Activated naive CD8-positive, alpha-beta T cell treated with anti-CD3 and anti-CD28 coated beads, Interleukin-2, amount 10 ng/mL, durations not matched to agents 7 days and 5 days (primary cell): Measurements from ENCODE around the gene LGI4. TPM values are rescaled to one million over a fixed set of nuclear protein-coding genes. Genes with fewer than 3 reads are reported as not detected.
"Not testable (repeated sequence)": the region's sequence is repeated elsewhere in the genome, so short reads cannot be mapped to it uniquely, and the experiment has no call there.

Source experiments
- ATAC-seq: fragments of 150-1000 bp; cut with Tn5 transposase; one replicate; pipeline ENCODE4 v1.10.0; 2021; ENCODE audit warnings: low read depth, moderate library complexity
- POLR2A ChIA-PET: fragments of 350-600 bp; sonication (Branson Sonifier 250); formaldehyde crosslinking; loops from one replicate; lab custom pipeline; 2021; ENCODE audit warnings: antibody characterized with exemption; lab: Charles Lee
- DNase-seq: peaks from one replicate; pipeline ENCODE4 v3.0.0; 2021
- H3K27ac Mint-ChIP-seq: one replicate; pipeline ENCODE4 v1.8.0; 2022; ENCODE audit warnings: mild to moderate bottlenecking, mixed read lengths
- H3K27me3 Mint-ChIP-seq: one replicate; pipeline ENCODE4 v1.8.0; 2022; ENCODE audit warnings: mild to moderate bottlenecking, moderate library complexity, mixed read lengths
- H3K36me3 Mint-ChIP-seq: one replicate; pipeline ENCODE4 v1.8.0; 2021; ENCODE audit warnings: mild to moderate bottlenecking, mixed read lengths
- H3K4me1 Mint-ChIP-seq: one replicate; pipeline ENCODE4 v1.8.0; 2021; ENCODE audit warnings: mixed read lengths
- H3K4me3 Mint-ChIP-seq: one replicate; pipeline ENCODE4 v1.8.0; 2022; ENCODE audit warnings: mild to moderate bottlenecking, moderate library complexity, mixed read lengths
- H3K9me3 Mint-ChIP-seq: one replicate; pipeline ENCODE4 v1.8.0; 2021; ENCODE audit warnings: mixed read lengths
- total RNA-seq, 2 experiments: library from RNA; stranded (reverse); gene quantifications; one replicate each; pipeline ENCODE4 v1.2.3, GENCODE V29; 2021

Gene LGI4
- total RNA-seq, 2 experiments from 2014 or later, result 0.28 to 0.44 TPM

GRCh38 chr19:35132254-35132653, 2.6 kb downstream of the LGI4 start:
- no peaks in the 10 kb centered on the region for H3K9me3 Mint-ChIP-seq
- H3K4me3 Mint-ChIP-seq, result no peak overlapping the region
- no peaks in the 10 kb centered on the region for H3K36me3 Mint-ChIP-seq
- H3K4me1 Mint-ChIP-seq, result peaks cover 4% of the 10 kb centered on the region
- peaks cover 2% of the 10 kb centered on the region for H3K27me3 Mint-ChIP-seq
- no peak for DNase-seq
- ATAC-seq, result no peak
- no peak overlapping the region for H3K27ac Mint-ChIP-seq
- POLR2A ChIA-PET, result no interaction called here

DNA sequence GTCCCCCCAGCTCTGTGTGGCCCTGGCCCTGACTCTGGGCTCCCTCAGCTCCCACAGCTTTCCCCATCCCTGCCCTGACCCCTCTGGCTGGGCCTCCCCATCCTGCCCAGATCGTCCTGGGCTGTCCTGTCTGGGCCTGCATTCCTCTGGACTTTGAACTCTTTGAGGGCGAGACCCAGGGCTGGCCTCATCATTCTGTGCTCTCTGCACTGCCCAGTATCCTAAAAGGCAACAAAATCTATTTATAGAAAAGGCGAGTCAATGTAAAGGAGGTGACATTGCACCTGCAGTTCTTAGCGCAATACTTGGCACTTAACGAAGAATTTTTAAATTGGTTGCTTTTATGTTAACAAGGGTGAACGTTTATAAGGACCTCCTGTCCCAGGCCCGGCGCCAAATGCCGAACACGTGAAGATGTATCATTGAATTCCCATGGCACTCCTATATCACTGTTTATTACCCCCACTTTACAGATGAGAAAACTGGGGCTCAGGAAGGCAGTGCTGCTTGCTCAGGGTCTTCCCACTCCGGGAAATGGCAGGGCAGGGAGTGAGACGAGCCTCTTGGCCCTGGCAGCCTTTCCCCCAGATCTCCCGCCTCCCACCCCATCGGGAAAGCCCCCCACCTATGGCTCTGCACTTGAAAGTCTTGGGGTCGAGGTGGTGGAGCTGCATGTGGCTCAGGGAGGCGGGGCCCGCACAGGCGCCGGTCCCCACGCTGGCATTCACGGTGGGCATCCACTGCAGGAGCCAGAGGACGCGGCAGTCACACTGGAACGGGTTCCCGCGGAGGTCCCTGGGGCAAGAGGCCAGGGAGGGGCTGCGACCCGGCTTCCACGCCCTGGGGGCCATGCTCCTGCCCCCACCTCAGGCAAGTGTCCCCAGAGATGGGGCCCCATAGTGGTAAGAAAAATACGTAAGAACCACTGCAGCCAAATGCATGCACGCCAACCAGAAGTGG, 3.8 kb downstream of the LGI4 start:
- Mint-ChIP-seq H3K27ac (no peak overlapping the region), H3K4me1 (peaks cover 4% of the 10 kb centered on the region), H3K9me3 (no peaks in the 10 kb centered on the region), H3K36me3 (no peaks in the 10 kb centered on the region), H3K27me3 (no peaks in the 10 kb centered on the region), H3K4me3 (no peak overlapping the region)
- POLR2A ChIA-PET, result no interaction called here
- DNase-seq (no peak), ATAC-seq (no peak)

- ATAC-seq, H3K4me1 Mint-ChIP-seq, DNase-seq, H3K4me3 Mint-ChIP-seq, H3K27ac Mint-ChIP-seq, POLR2A ChIA-PET, H3K9me3 Mint-ChIP-seq, H3K27me3 Mint-ChIP-seq, H3K36me3 Mint-ChIP-seq: not testable (repeated sequence)
Measured at GRCh38 chr19:35129724-35130274, 5.1 kb downstream of the LGI4 start.

DNA sequence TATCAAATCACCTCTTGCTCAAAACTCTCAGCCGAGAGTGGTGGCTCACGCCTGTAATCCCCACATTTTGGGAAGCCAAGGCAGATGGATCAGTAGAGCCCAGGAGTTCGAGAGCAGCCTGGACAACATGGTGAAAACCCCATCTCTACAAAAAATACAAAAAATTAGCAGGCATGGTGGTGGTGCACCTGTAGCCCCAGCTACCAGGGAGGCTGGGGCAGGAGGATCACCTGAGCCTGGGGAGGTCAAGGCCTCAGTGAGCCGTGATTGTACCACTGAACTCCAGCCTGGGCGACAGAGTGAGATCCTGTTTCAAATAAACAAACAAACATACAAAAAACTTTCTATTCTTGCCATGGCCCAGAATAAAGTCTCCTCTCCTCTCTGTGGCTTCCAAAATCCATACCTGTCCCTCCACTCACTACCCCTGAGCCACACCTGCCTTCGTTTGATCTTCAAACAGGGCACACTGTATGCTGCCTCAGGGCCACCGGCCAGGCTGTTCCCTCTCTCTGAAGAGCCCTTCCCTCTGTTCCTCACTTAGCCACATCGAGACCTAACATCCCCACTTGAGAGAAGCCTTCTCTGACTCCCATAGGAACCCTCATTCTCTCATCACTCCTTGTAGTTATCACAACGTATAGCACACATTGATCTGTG, 6.3 kb downstream of the LGI4 start:
- Mint-ChIP-seq H3K4me1 (peaks cover 12% of the 10 kb centered on the region), H3K36me3 (no peaks in the 10 kb centered on the region), H3K27me3 (no peaks in the 10 kb centered on the region), H3K27ac (no peak overlapping the region), H3K4me3 (no peak overlapping the region), H3K9me3 (no peaks in the 10 kb centered on the region)
- ATAC-seq (no peak), DNase-seq (no peak)
- POLR2A ChIA-PET, result no interaction called here

- Mint-ChIP-seq H3K4me1 (peaks cover 12% of the 10 kb centered on the region), H3K9me3 (no peaks in the 10 kb centered on the region), H3K27me3 (no peaks in the 10 kb centered on the region), H3K36me3 (no peaks in the 10 kb centered on the region), H3K27ac (no peak overlapping the region), H3K4me3 (no peak overlapping the region)
- ATAC-seq (no peak), DNase-seq (no peak)
- POLR2A ChIA-PET, result no interaction called here
Measured at GRCh38 chr19:35127871-35128270, 7.0 kb downstream of the LGI4 start.

GRCh38 chr19:35126624-35126959, 8.3 kb downstream of the LGI4 start:
- Mint-ChIP-seq H3K27ac (no peak overlapping the region), H3K9me3 (no peaks in the 10 kb centered on the region), H3K4me3 (no peak overlapping the region), H3K27me3 (no peaks in the 10 kb centered on the region), H3K4me1 (peaks cover 12% of the 10 kb centered on the region), H3K36me3 (no peaks in the 10 kb centered on the region)
- ATAC-seq (no peak), DNase-seq (no peak)
- POLR2A ChIA-PET, result no interaction called here

DNA sequence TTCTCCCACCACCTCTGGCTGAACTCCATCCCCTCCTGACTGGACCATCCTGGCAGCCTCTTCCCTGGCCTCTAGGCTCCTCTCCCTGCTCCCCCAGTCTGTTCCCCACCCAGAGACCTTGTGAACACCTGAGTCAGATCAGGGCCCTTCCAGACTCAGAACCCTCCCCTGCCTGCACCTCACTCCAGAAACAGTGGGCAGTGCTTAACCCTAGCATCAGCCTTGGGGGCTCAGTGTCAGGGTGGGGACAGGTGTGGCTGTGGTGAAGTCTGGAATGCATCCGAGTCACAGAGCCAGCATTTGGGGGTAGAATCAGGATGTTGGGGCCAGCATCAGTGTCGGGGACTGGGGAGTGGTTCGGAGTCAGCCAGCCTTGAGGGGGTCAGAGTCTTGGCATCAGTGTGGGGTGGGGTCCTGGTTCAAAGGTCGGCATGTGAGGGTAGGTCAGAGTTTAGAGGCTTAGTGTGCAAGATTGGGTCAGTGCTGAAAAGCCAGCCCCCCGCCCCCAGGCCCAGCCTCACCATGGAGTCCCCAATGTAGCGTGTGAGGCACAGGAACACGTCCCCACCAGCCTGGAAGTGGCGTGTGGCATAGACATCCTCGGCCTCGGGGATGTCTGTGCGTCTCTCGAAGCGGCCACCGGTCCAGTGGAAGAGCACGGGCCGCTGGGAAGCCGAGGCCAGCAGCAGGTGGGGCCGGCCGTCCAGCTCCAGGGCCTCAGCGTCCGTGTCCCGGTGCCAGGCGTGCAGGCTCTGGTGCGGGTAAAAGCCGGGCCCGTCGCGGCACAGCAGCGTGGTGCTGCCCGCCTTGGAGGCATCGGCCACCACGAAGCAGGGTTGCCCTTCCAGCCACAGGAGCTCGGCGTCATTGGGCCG, 8.9 kb downstream of the LGI4 start:
- peak overlapping the region; percentile 4 for H3K27ac Mint-ChIP-seq
- no peak for DNase-seq
- H3K27me3 Mint-ChIP-seq, result no peaks in the 10 kb centered on the region
- POLR2A ChIA-PET, result no interaction called here
- no peak overlapping the region for H3K4me3 Mint-ChIP-seq
- H3K9me3 Mint-ChIP-seq, result no peaks in the 10 kb centered on the region
- ATAC-seq, result no peak
- H3K36me3 Mint-ChIP-seq, result no peaks in the 10 kb centered on the region
- H3K4me1 Mint-ChIP-seq, result peaks cover 12% of the 10 kb centered on the region

DNA sequence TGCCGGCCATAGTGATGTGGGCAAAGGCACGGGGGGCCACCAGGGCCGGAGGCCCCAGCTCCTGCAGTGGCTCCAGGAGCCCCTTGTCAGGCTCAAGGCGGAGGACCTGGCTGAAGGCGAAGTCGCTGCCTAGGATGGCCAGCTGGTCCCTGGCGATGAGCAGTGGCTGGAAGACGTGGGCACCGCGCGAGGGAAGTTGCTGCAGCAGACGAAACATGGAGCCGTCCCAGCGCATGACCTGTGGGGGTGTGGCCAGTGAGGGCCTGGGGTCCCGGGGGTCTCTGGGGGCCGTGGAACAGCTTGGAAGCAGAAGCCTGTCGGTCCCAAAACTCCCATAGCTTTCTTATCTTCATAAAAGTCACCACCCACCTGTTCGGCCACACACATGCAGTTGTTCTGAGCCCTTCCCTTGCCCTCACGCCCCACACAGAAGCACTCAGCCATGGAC, 9.6 kb downstream of the LGI4 start:
- Mint-ChIP-seq H3K36me3 (no peaks in the 10 kb centered on the region), H3K9me3 (no peaks in the 10 kb centered on the region), H3K27me3 (no peaks in the 10 kb centered on the region), H3K27ac (no peak overlapping the region), H3K4me1 (peaks cover 12% of the 10 kb centered on the region), H3K4me3 (no peak overlapping the region)
- ATAC-seq (no peak), DNase-seq (no peak)
- POLR2A ChIA-PET, result interaction anchor here (1.2 kb wide), 1 partner anchor 16 kb away, joined by 4 read pairs; no protein-coding TSS in a partner anchor

- H3K36me3 Mint-ChIP-seq, result no peaks in the 10 kb centered on the region
- POLR2A ChIA-PET, result interaction anchor here (1.2 kb wide), 1 partner anchor 17 kb away, joined by 4 read pairs; no protein-coding TSS in a partner anchor
- peaks cover 12% of the 10 kb centered on the region for H3K4me1 Mint-ChIP-seq
- H3K9me3 Mint-ChIP-seq, result no peaks in the 10 kb centered on the region
- H3K27ac Mint-ChIP-seq, result peak overlapping the region; percentile 67
- H3K27me3 Mint-ChIP-seq, result no peaks in the 10 kb centered on the region
- DNase-seq, result peak; percentile 91
- peak; percentile 93 for ATAC-seq
- peak overlapping the region; percentile 72 for H3K4me3 Mint-ChIP-seq
Measured at GRCh38 chr19:35124098-35125060, 10.5 kb downstream of the LGI4 start.

DNA sequence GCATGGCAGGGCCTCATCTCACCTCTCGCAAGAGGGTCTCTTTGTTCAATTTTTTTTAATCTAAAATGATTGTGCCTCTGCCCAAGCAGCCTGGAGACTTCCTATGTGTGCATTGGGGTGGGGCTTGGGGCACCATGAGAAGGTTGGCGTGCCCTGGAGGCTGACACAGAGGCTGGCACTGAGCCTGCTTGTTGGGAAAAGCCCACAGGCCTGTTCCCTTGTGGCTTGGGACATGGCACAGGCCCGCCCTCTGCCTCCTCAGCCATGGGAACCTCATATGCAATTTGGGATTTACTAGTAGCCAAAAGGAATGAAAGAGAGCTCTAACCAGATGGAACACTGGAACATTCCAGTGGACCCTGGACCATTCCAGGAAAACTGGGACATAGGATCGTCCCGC, 11.3 kb downstream of the LGI4 start:
- ATAC-seq (no peak), DNase-seq (no peak)
- Mint-ChIP-seq H3K36me3 (no peaks in the 10 kb centered on the region), H3K27ac (no peak overlapping the region), H3K27me3 (no peaks in the 10 kb centered on the region), H3K9me3 (no peaks in the 10 kb centered on the region), H3K4me1 (peaks cover 12% of the 10 kb centered on the region), H3K4me3 (no peak overlapping the region)
- POLR2A ChIA-PET, result no interaction called here

DNA sequence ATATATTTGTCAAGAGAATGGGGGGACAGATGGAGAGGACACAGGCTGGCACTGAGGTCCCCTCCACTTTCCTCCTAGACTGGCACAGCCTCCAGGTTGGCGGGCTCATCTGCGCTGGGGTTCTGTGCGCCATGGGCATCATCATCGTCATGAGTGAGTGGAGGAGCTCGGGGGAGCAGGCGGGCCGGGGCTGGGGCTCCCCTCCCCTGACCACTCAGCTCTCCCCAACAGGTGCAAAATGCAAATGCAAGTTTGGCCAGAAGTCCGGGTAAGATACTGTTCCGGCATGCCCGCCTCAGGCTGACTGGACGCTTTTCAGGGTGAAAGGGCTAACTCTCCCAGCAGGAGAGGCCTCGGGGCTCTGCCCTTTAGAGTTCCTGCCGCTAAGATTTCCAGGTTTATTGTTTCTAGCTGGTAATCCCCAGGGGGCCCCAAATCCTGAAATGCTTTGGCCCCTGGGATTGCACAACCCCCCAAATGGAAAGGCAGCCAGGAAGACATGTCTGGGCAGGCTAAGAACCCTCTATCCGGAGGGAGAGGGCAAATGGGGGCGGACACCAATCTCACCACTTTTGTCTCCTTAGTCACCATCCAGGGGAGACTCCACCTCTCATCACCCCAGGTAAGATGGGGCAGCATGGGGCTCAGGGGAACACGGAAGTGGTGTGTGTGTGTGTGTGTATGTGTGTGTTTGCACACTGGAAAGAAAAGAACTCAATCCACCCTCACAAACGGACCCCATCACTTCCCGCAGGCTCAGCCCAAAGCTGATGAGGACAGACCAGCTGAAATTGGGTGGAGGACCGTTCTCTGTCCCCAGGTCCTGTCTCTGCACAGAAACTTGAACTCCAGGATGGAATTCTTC, 11.9 kb downstream of the LGI4 start:
- ATAC-seq (no peak), DNase-seq (no peak)
- H3K27me3 Mint-ChIP-seq, result no peaks in the 10 kb centered on the region
- H3K36me3 Mint-ChIP-seq, result no peaks in the 10 kb centered on the region
- H3K9me3 Mint-ChIP-seq, result no peaks in the 10 kb centered on the region
- no peak overlapping the region for H3K27ac Mint-ChIP-seq
- POLR2A ChIA-PET, result no interaction called here
- peaks cover 12% of the 10 kb centered on the region for H3K4me1 Mint-ChIP-seq
- no peak overlapping the region for H3K4me3 Mint-ChIP-seq
